GM12878 (cell line): ENCODE results near the gene ATRNL1.

Experiments used
- ATF3 ChIP-seq: IDR thresholded peaks from 2 replicates; pipeline ENCODE4 v1.6.1; 2011; ENCODE audit warnings: low read depth, mild to moderate bottlenecking, low read length, moderate library complexity, borderline replicate concordance; ENCODE audit errors: extremely low read depth
- BRCA1 ChIP-seq: IDR thresholded peaks from 2 replicates; pipeline ENCODE4 v1.6.1; 2011; ENCODE audit warnings: low read depth, low read length, improper control_type of control experiment
- CEBPB ChIP-seq, 2 experiments: fragments of 150-350 bp in 1 of 2; IDR thresholded peaks; 2 replicates each; pipeline ENCODE4 v1.6.1; 2012 to 2014; ENCODE audit warnings: low read depth in 2 of 2, low read length in 2 of 2, borderline replicate concordance in 1 of 2, inconsistent platforms in 1 of 2
- CTCF ChIP-seq, 3 experiments: IDR thresholded peaks in 2 of 3; conservative IDR thresholded peaks in 1 of 3; 2 replicates each; pipeline ENCODE4 v1.5.1; 2011; ENCODE audit warnings: low read depth in 3 of 3, low read length in 3 of 3, mild to moderate bottlenecking in 3 of 3, control low read depth in 2 of 3, moderate library complexity in 2 of 3, inconsistent platforms in 1 of 3, mixed read lengths in 1 of 3; ENCODE audit not compliant: control insufficient read depth in 2 of 3, insufficient read depth in 1 of 3; ENCODE audit errors: extremely low read depth in 1 of 3
- MTA2 ChIP-seq: fragments of 450-650 bp; IDR thresholded peaks from 2 replicates; pipeline ENCODE4 v1.6.1; 2016; ENCODE audit warnings: low read depth, mild to moderate bottlenecking, moderate library complexity
- SIX5 ChIP-seq: IDR thresholded peaks from 2 replicates; pipeline ENCODE4 v1.6.1; 2011; ENCODE audit warnings: mild to moderate bottlenecking, low read depth, low read length, moderate library complexity; ENCODE audit not compliant: severe bottlenecking
- SP1 ChIP-seq: IDR thresholded peaks from one replicate; pipeline ENCODE4 v1.6.1; 2011; ENCODE audit warnings: low read depth, low read length
- ZNF592 ChIP-seq: fragments of 450-650 bp; IDR thresholded peaks from 2 replicates; pipeline ENCODE4 v1.6.1; 2017; ENCODE audit warnings: mild to moderate bottlenecking, moderate library complexity

GRCh38 chr10:115936926-115937767, 844.0 kb downstream of the ATRNL1 start:
- TF ChIP-seq ATF3 = no peak
- no peak for TF ChIP-seq CTCF (IDR thresholded peaks at IDR 0.05 in 2 of 3, conservative IDR thresholded peaks at IDR 0.05 in 1 of 3; ENCODE audit: control insufficient read depth in 2 of 3, extremely low read depth in 1 of 3, insufficient read depth in 1 of 3, low read depth in 3 of 3, low read length in 3 of 3)
- no peak for TF ChIP-seq ZNF592
- TF ChIP-seq SP1 = no peak
- TF ChIP-seq BRCA1 = no peak
- no peak for TF ChIP-seq CEBPB (IDR thresholded peaks at IDR 0.05; ENCODE audit: borderline replicate concordance in 1 of 2, low read depth in 2 of 2, low read length in 2 of 2)
- no peak for TF ChIP-seq MTA2
- TF ChIP-seq SIX5 = no peak
